Suprapubic skin (tissue), 4 donors: ENCODE measurements around the gene CLTB. TPM values are rescaled to one million over a fixed set of nuclear protein-coding genes. Genes with fewer than 3 reads are reported as not detected.
A peak's percentile ranks its signal among the peaks of the same experiment; 100 is the strongest.

Experiments
- DNase-seq, 2 donors: peaks; one replicate each; pipeline ENCODE4 v3.0.0-alpha.2; 2019; ENCODE audit warnings: low spot score in 2 of 2
- H3K27ac ChIP-seq: fragments of 200-600 bp; sonication (generic); one replicate; pipeline ENCODE4 v1.5.1; 2019
- H3K27me3 ChIP-seq: fragments of 200-600 bp; sonication (generic); one replicate; pipeline ENCODE4 v1.5.1; 2019
- H3K36me3 ChIP-seq: fragments of 200-600 bp; sonication (generic); one replicate; pipeline ENCODE4 v1.5.1; 2019
- H3K4me1 ChIP-seq: fragments of 200-600 bp; sonication (generic); one replicate; pipeline ENCODE4 v1.5.1; 2019
- H3K4me3 ChIP-seq: fragments of 200-600 bp; sonication (generic); one replicate; pipeline ENCODE4 v1.5.1; 2019; ENCODE audit warnings: mild to moderate bottlenecking
- H3K9me3 ChIP-seq: fragments of 200-600 bp; sonication (generic); one replicate; pipeline ENCODE4 v1.5.1; 2019
- CTCF ChIP-seq, 2 donors: fragments of 200-600 bp in 1 of 2; fragments of 450-650 bp in 1 of 2; sonication (generic) in 1 of 2; IDR thresholded peaks; one replicate each; pipeline ENCODE4 v1.5.1; 2016 to 2019; ENCODE audit warnings: antibody characterized with exemption in 2 of 2, mild to moderate bottlenecking in 1 of 2, moderate library complexity in 1 of 2
- EP300 ChIP-seq: sonication (generic); formaldehyde crosslinking; IDR thresholded peaks from one replicate; pipeline ENCODE4 v1.6.1; 2017; ENCODE audit warnings: antibody characterized with exemption
- POLR2A ChIP-seq, 2 donors: fragments of 450-650 bp; IDR thresholded peaks; one replicate each; pipeline ENCODE4 v1.6.1; 2017; ENCODE audit warnings: antibody characterized with exemption in 2 of 2, mild to moderate bottlenecking in 2 of 2, moderate library complexity in 2 of 2
- POLR2AphosphoS5 ChIP-seq, 3 donors: sonication (generic); formaldehyde crosslinking; IDR thresholded peaks; one replicate each; pipeline ENCODE4 v1.6.1; 2017; ENCODE audit warnings: antibody characterized with exemption in 3 of 3
- WGBS: methylation state at CpG from one replicate; pipeline ENCODE4 v1.1.5; 2018; 5-methylcytosine and 5-hydroxymethylcytosine counted together
- total RNA-seq, 4 donors: library from RNA; depleted of rRNA; stranded (reverse); fragments of >200 nt; gene quantifications; one replicate each; pipeline ENCODE4 v1.1.0, GENCODE V29; 2016

CLTB gene
- total RNA-seq, 4 donors from 2014 or later: 298 to 644 (median 435) TPM

- Histone ChIP-seq H3K4me3 (no peak overlapping the region), H3K4me1 (peaks cover 22% of the 10 kb centered on the region), H3K27me3 (no peaks in the 10 kb centered on the region), H3K36me3 (peaks cover 44% of the 10 kb centered on the region), H3K27ac (no peak overlapping the region), H3K9me3 (no peaks in the 10 kb centered on the region)
- WGBS: 88% methylated on average over 6 of the region's 8 CpGs
- TF ChIP-seq EP300: no peak
- TF ChIP-seq POLR2A (IDR thresholded peaks at IDR 0.05): no peak
- TF ChIP-seq POLR2AphosphoS5 (IDR thresholded peaks at IDR 0.05): no peak
- TF ChIP-seq CTCF (IDR thresholded peaks at IDR 0.05): no peak
- DNase-seq: no peak
Measured at GRCh38 chr5:176384366-176384930, 31.9 kb downstream of the CLTB start.

- WGBS: 74% methylated on average over 9 of the region's 9 CpGs
- no peak overlapping the region for H3K27ac ChIP-seq
- DNase-seq: no peak
- no peaks in the 10 kb centered on the region for H3K27me3 ChIP-seq
- no peak overlapping the region for H3K4me3 ChIP-seq
- H3K9me3 ChIP-seq: no peaks in the 10 kb centered on the region
- peaks cover 21% of the 10 kb centered on the region for H3K4me1 ChIP-seq
- no peak for TF ChIP-seq POLR2AphosphoS5 (IDR thresholded peaks at IDR 0.05)
- no peak for TF ChIP-seq POLR2A (IDR thresholded peaks at IDR 0.05)
- TF ChIP-seq CTCF (IDR thresholded peaks at IDR 0.05): no peak
- H3K36me3 ChIP-seq: peaks cover 44% of the 10 kb centered on the region
Measured at GRCh38 chr5:176383961-176384360, 32.4 kb downstream of the CLTB start.

GRCh38 chr5:176383248-176383905, 33.0 kb downstream of the CLTB start:
- TF ChIP-seq EP300 (no peak), CTCF (IDR thresholded peaks at IDR 0.05) (no peak), POLR2AphosphoS5 (IDR thresholded peaks at IDR 0.05) (no peak), POLR2A (IDR thresholded peaks at IDR 0.05) (no peak)
- no peak for DNase-seq
- H3K36me3 ChIP-seq: peaks cover 44% of the 10 kb centered on the region
- H3K27ac ChIP-seq: no peak overlapping the region
- no peaks in the 10 kb centered on the region for H3K27me3 ChIP-seq
- H3K4me3 ChIP-seq: no peak overlapping the region
- H3K4me1 ChIP-seq: peaks cover 21% of the 10 kb centered on the region
- H3K9me3 ChIP-seq: no peaks in the 10 kb centered on the region
- WGBS: 85% methylated on average over 15 of the region's 15 CpGs

- peaks cover 44% of the 10 kb centered on the region for H3K36me3 ChIP-seq
- no peaks in the 10 kb centered on the region for H3K9me3 ChIP-seq
- TF ChIP-seq POLR2A (IDR thresholded peaks at IDR 0.05) (no peak), CTCF (IDR thresholded peaks at IDR 0.05) (no peak), POLR2AphosphoS5 (IDR thresholded peaks at IDR 0.05) (no peak), EP300 (no peak)
- H3K27ac ChIP-seq: peak overlapping the region; percentile 54
- no peak for DNase-seq
- peaks cover 17% of the 10 kb centered on the region for H3K4me1 ChIP-seq
- 90% methylated on average over 2 of the region's 3 CpGs for WGBS
- H3K27me3 ChIP-seq: no peaks in the 10 kb centered on the region
- H3K4me3 ChIP-seq: no peak overlapping the region
Measured at GRCh38 chr5:176382721-176383120, 33.6 kb downstream of the CLTB start.

GRCh38 chr5:176381979-176382378, 34.4 kb downstream of the CLTB start:
- H3K4me1 ChIP-seq: peaks cover 9% of the 10 kb centered on the region
- WGBS: 86% methylated on average over 2 of the region's 3 CpGs
- no peaks in the 10 kb centered on the region for H3K27me3 ChIP-seq
- H3K27ac ChIP-seq: peak overlapping the region; percentile 54
- no peak for TF ChIP-seq CTCF (IDR thresholded peaks at IDR 0.05)
- no peak for TF ChIP-seq POLR2A (IDR thresholded peaks at IDR 0.05)
- TF ChIP-seq EP300: no peak
- no peak for TF ChIP-seq POLR2AphosphoS5 (IDR thresholded peaks at IDR 0.05)
- H3K4me3 ChIP-seq: no peak overlapping the region
- no peaks in the 10 kb centered on the region for H3K9me3 ChIP-seq
- DNase-seq: no peak
- peaks cover 44% of the 10 kb centered on the region for H3K36me3 ChIP-seq
